ENCODE data around the gene NUCB1.

NUCB1 gene

DNA sequence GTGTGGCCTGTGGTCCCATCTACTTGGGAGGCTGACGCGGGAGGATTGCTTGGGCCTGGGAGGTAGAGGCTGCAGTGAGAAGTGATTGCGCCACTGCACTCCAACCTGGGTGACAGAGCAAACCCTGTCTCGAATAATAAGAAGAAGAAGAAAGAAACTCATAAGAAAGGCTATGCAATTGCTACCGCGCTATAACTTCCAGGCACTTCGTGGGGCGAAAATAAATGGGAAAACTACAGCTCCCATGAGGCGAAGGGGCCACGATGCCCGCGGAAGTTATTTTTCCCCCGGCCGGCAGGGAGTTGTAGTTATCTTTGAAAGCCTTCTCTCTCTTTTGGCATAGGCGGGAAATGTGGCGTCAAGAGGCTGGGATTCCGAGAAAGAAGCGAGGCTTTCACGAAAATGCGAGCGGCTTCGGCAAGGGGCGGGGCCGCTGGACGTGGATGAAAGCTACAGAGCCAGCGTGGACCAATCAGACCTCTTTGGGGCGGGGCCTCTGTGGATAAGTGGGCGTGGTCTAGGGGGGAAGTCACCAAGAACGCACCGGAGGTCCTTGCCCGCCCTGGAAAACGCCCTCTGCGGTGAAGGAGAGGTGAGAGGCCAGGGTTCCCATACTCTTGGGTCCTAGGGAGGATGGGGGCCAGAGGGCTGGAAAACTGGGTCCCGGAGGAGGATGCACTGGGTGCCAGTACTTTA lies at the start of gene NUCB1:
Gene NUCB1 (plus strand): TSS at position 532 of the 696 bp plus-strand sequence. CDS start 485 bp downstream, outside the sequence.
- no peak for TF ChIP-seq ZNF274 (IDR thresholded peaks at IDR 0.05; ENCODE audit: low read depth, low read length)
- H3K4me3 ChIP-seq (ENCODE audit: low read length) = peak within 1 kb of the TSS; percentile 82

DNA sequence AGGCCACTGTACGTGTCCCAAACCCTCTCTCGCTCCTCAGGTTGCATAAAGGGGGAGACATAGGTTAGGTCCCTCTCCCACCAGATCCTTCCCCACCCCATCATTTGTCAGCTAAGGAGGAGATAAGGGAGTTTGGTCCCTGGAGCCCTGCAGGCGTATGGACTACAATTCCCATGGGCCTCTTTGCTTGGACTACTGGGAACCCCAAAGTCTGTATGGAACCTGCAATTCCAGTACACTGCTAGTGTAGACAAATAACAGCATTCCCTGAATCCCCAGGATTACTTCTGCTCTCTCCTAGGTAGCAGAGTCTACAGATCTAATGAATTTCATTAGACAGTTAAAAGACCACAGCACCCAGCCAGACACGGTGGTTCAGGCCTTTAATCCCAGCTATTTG lies 47.8 kb upstream of the NUCB1 start:
- no peak for TF ChIP-seq ZNF274 (IDR thresholded peaks at IDR 0.05; ENCODE audit: low read depth, low read length)
- H3K4me3 ChIP-seq (ENCODE audit: low read length) = no peak overlapping the region

DNA sequence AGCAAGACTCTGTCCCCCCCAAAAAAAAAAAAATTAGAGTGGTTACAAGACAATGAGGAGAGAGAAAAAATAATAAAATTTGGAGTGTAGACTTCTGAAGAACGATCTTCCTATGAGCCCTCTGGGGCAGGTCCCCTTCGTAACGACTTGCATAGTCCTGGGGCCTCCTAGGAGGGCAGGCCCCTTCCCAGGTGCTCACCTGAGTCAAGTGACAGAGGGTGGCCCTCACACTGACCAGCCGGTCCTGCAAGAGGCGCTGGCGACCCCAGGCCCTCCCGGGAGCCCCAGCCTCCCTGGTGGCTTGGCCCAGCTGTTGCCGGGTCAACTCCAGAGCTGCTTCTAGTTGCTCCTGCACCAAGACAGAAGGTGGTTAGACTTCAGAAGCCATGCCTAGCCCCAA lies 46.6 kb upstream of the NUCB1 start:
- no peak for TF ChIP-seq ZNF274 (IDR thresholded peaks at IDR 0.05; ENCODE audit: low read depth, low read length)
- no peak overlapping the region for H3K4me3 ChIP-seq (ENCODE audit: low read length)

DNA sequence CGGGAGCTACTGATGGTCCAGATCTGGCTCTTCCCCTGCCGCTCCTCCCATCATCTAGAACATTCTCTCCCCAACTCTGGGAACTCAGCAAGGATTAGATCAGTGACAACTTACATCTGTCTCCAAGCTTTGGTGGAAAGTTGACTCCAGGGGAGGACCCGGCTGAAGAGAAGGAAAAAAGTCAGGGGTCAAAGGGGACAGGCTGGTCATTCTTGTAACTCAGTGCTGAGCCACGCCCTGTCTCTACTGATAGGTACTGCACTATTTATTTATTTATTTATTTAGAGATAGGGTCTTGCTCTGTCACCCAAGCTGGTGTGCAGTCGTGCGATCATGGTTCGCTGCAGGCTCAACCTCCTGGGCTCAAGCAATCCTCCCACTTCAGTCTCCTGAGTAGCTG lies 46.0 kb upstream of the NUCB1 start:
- no peak overlapping the region for H3K4me3 ChIP-seq (ENCODE audit: low read length)
- TF ChIP-seq ZNF274 (IDR thresholded peaks at IDR 0.05; ENCODE audit: low read depth, low read length) = no peak

DNA sequence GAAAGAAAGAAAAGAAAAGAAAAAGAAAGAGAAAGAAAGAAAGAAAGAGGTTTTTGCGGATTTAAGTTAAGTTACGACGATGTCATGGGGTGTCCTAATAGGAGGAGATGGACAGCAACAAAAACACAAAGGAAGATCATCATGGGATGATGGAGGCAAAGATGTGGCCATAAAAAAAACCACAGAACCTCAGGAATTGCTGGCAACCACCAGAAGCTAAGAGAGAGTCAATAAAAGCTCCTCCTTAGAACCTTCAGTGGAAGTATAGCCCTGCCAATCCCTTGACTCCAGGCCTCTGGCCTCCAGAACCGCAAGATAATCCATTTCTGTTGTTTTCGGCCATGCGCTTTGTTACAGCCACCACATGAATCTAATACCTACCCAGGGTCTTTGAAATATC lies 43.2 kb upstream of the NUCB1 start:
- no peak overlapping the region for H3K4me3 ChIP-seq (ENCODE audit: low read length)
- no peak for TF ChIP-seq ZNF274 (IDR thresholded peaks at IDR 0.05; ENCODE audit: low read depth, low read length)

DNA sequence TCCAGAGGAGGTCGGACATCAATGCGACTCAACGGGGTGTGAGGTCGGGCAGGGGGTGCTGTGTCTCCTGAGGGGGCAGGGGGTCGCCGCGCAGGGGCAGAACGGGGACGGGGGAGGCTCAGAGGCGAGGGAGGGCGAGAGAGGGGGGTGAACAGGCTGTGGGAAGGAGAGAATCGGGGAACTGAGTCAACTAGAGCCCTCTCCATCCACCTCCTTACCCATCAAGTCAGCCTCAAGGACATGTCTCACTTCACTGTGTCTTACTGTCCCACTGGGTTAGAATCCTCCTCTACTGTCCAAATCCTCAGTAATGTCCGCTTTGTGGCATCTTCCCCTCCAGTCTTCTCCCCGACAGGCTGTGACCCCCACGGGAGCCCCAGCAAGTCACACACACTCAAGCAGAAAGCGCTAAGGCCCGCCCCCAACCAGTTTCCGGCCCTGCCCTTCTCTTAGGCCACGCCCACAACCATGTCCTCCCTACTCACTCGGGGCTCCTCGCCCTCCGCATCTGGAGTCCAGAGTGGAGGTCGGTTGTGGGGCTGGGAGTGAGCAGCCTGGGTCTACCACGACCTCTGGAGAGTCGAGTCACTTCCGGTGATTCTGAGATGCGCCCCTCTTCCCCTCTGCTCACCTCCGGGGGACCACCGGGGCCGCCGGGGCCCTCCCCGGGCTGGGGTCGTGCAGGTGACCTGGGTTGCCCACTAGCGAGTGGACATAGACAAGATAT lies 41.0 kb upstream of the NUCB1 start:
- no peak for TF ChIP-seq ZNF274 (IDR thresholded peaks at IDR 0.05; ENCODE audit: low read depth, low read length)
- H3K4me3 ChIP-seq (ENCODE audit: low read length) = peak overlapping the region; percentile 71; the same call in 1 of the 2 replicates

DNA sequence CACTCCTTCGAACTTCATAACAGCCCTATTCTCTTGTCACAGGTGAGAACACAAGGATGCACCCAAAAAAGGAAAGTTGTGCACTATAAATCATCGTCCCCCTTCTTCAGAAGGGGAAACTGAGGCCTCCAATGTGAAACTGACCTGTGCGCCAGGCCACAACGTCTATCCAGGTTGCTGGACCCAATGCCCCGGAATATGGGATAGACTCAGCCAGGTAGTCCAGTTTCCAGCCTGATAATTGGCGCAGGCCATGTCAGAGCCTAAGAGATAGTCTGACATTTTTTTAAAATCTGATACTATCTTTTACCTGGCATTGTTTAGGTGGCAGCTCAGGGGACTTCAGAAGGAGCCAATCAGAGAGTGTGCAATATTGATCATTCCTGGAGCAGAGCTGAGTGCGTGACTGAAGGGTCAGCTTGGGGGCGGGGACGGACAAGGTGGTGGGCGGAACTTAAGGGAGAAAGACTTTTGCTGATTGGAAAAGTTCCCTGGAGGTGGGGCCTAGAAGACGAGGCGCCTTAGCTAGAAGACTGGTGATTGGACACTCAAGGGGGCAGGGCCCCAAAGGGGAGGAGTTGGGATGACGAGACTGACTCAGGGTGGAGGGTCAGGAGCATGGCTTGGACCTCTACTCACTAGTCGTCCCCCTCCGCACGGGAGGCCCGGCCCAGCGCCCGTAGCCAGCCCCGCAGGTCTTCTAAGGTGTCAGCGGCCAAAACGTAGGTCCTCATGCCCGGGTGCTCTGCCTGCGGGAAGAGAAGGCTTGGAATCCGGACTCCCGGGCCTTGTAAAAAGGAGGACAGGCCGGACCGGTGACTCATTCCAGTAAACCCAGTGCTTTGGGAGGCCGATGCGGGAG lies 40.2 kb upstream of the NUCB1 start:
- no peak for TF ChIP-seq ZNF274 (IDR thresholded peaks at IDR 0.05; ENCODE audit: low read depth, low read length)
- H3K4me3 ChIP-seq (ENCODE audit: low read length) = peak overlapping the region; percentile 71; the same call in 1 of the 2 replicates

DNA sequence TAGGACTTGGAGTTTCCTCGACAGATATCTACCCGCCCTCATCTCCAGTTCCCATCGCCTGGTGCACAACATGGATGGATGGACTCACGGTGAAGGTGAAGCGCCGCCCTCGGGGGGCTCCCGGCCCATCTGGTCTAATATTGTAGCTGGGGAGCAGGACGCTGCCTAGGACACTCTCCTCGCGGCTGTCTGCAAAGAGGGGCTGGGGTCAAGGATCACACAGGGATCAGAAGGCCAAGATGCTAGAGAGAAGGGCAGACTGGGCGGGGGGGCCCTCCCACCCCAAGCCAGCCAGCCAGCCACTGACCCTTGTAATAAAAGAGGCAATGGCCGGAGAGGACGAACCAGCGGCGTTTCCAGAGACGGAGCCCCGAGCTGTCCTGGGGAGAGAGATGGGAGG lies 38.8 kb upstream of the NUCB1 start:
- no peak overlapping the region for H3K4me3 ChIP-seq (ENCODE audit: low read length)
- TF ChIP-seq ZNF274 (IDR thresholded peaks at IDR 0.05; ENCODE audit: low read depth, low read length) = no peak

DNA sequence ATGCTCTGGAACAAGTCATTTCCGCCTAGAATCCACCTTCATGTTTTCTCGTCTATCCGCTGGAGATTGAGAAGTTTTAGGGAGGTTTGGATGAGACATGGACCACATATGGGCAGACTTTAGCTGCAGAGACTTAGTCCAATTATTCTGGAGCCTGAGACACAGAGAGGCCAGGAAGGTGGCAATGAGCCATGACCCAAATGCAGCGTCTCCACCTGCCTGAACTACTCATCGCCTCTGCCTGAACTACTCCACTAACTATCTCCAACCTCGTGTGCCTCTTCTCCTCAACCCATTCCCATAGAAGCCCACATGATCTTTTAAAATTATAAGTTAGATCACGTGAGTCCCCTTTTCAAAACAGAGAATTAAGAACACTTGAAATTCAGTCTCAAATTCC lies 37.3 kb upstream of the NUCB1 start:
- H3K4me3 ChIP-seq (ENCODE audit: low read length) = no peak overlapping the region
- TF ChIP-seq ZNF274 (IDR thresholded peaks at IDR 0.05; ENCODE audit: low read depth, low read length) = no peak

DNA sequence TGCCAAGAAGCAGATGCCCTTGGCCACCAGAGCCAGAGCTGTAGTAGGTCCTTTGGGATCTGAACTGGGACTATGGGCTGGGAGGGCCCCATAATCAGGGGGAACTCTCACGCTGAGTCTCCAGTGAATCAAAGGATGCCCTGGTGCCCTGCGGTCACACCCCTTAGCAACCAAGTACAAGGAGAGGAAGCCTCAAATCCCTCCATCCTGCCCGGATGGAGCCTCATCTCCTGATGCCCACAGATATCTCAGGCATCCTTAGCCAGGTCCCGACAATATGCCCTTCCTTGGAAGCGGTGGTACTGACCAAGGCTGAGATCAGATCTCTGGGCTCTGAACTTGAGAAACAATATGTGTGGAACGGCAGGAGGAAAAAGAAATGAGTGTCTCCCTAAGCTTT lies 33.4 kb upstream of the NUCB1 start:
- no peak for TF ChIP-seq ZNF274 (IDR thresholded peaks at IDR 0.05; ENCODE audit: low read depth, low read length)
- no peak overlapping the region for H3K4me3 ChIP-seq (ENCODE audit: low read length)

DNA sequence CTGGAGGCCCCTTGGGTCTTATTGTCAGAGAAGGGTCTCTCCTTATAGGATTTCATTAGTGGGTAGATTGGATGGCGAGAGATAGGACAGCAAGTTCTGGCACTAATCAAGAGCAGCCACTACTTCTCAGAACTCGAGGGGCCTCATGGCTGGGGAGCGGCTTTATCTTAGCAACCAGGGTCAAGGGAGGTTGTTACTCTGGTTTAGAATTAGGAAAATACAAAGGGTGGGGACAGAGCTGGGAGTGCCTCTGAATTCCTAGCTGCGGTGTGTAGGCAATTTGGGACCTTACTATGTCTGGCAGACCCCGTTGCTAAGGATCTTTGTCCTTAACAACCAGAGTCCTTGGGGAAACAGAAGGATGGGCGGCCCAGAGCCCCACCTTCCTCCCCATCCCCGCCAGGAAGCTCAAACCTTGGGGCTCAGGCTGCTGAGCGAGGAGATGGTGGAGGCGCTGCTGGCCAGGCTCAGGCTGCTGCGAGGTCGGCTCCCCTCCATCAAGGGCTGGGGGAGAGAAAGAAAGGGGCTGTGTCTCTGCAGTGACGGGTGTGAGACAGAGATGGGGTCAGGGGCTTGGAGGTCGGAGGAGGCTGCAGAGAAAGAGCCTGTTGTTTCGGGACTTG lies 32.9 kb upstream of the NUCB1 start:
- no peak overlapping the region for H3K4me3 ChIP-seq (ENCODE audit: low read length)
- TF ChIP-seq ZNF274 (IDR thresholded peaks at IDR 0.05; ENCODE audit: low read depth, low read length) = no peak

DNA sequence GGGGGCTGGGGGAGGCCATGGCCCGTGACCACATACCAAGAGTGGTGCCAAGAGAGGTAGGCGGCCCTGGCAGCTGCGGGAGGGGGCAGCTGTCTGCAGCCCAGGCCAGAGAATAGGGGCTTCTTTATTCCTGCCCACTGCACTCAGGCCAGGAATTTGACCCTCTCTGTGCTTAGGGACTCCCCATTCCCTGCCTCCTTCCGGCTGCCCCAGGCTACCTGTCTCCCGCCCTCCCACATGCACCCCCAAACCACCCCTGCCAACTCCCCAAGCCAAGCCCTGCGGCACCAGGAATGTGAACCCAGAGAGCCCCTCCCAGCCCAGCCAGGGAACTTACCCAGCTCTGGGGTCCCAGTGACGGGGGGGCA lies 32.4 kb upstream of the NUCB1 start:
- H3K4me3 ChIP-seq (ENCODE audit: low read length) = no peak overlapping the region
- no peak for TF ChIP-seq ZNF274 (IDR thresholded peaks at IDR 0.05; ENCODE audit: low read depth, low read length)

DNA sequence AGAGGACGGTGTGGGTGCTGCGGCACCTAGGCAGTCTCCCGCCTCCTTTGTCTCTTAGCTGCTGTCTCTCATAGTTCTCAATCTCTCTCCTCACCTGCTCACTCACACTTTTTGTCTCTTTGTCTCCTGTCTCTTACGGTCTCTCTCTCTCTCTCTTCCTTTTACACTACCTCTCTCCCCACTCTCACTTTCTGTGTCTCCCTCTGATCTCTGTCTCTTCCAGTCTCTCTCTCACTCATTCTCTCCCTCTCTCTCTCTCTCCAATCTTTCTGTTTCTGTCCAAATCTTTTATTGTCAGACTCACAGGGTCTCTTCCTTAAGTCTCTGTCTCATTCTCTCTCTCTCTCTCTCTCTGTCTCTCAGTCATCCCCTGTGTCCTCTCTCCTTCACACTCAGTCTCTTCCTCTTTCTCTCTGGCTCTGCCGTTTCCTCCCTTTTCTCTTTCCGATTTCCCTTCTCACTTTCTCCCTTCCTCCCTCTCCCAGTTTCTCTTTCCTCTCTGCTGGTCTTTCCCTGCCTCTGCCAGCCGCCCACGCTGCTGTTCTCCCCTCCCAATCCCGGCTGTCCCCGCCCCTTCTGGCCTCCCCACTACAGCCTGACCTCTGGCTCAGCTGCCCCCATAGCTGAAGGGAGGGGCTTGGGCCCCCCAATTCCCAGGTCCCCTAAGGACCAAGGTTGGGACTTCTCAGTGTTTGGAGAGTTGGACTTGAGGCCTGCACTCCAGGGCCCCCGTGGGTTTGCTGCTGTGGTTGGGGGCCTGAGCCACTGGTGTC lies 31.8 kb upstream of the NUCB1 start, which contains the start of gene PLEKHA4:
Gene PLEKHA4 (minus strand): TSS at position 504 of the 773 bp plus-strand sequence. CDS start 997 bp downstream, outside the sequence.
- no peak within 1 kb of the TSS for H3K4me3 ChIP-seq (ENCODE audit: low read length)
- no peak for TF ChIP-seq ZNF274 (IDR thresholded peaks at IDR 0.05; ENCODE audit: low read depth, low read length)

Measured in GM08714 (cell line).